HepG2 (cell line): ENCODE data around the gene SLC2A4. TPM values are rescaled to one million over a fixed set of nuclear protein-coding genes. Genes with fewer than 3 reads are reported as not detected.
A peak's percentile ranks its signal among the peaks of the same experiment; 100 is the strongest.

ENCODE experiments used
- CBFB ChIP-seq: sonication (generic); formaldehyde crosslinking; IDR thresholded peaks from 2 replicates; pipeline ENCODE4 v1.4.0; 2020; ENCODE audit warnings: missing genetic modification reagents
- CEBPB ChIP-seq: IDR thresholded peaks from 2 replicates; pipeline ENCODE4 v1.6.1; 2011; ENCODE audit warnings: low read depth, low read length, improper control_type of control experiment, borderline replicate concordance
- SIN3B ChIP-seq: fragments of 150-350 bp; IDR thresholded peaks from 2 replicates; pipeline ENCODE4 v1.6.1; 2014; ENCODE audit warnings: low read length
- SOX5 ChIP-seq: IDR thresholded peaks from 2 replicates; pipeline ENCODE4 v1.6.1; 2016; ENCODE audit warnings: borderline replicate concordance
- TP53 ChIP-seq: sonication (generic); formaldehyde crosslinking; conservative IDR thresholded peaks from 2 replicates; pipeline ENCODE4 v1.4.0; 2020; ENCODE audit warnings: missing genetic modification reagents
- ZNF317 ChIP-seq: sonication (generic); formaldehyde crosslinking; IDR thresholded peaks from 2 replicates; pipeline ENCODE4 v1.5.0; 2020; ENCODE audit warnings: mild to moderate bottlenecking, missing genetic modification reagents
- ZNF382 ChIP-seq: sonication (generic); formaldehyde crosslinking; IDR thresholded peaks from 2 replicates; pipeline ENCODE4 v1.5.0; 2020; ENCODE audit warnings: missing genetic modification reagents, mild to moderate bottlenecking, borderline replicate concordance
- ZNF510 ChIP-seq: sonication (generic); formaldehyde crosslinking; IDR thresholded peaks from 2 replicates; pipeline ENCODE4 v1.4.0; 2020; ENCODE audit warnings: low read depth, mild to moderate bottlenecking, missing genetic modification reagents
- ZNF781 ChIP-seq: sonication (generic); formaldehyde crosslinking; IDR thresholded peaks from 2 replicates; pipeline ENCODE4 v1.5.1; 2020; ENCODE audit warnings: borderline replicate concordance, mild to moderate bottlenecking, missing genetic modification reagents; ENCODE audit errors: not compliant biosample characterization
- polyA plus RNA-seq, 8 experiments: library from polyadenylated mRNA; depleted of rRNA in 3 of 8; stranded (reverse) in 7 of 8; unstranded in 1 of 8; fragments of >200 nt; fragmentation: Illumina TruSeq in 4 of 8; extraction: Trizol in 4 of 8; gene quantifications; 2 replicates each; pipeline versions ENCODE4 v1.2.1 to v1.2.3, GENCODE V29; 2011 to 2016; ENCODE audit warnings: low read depth in 4 of 8, missing spikeins in 1 of 8, mixed read lengths in 1 of 8; ENCODE audit not compliant: insufficient read depth in 1 of 8
- total RNA-seq, 5 experiments: library from RNA; depleted of rRNA; stranded (reverse); fragments of >200 nt; fragmentation: Illumina TruSeq; extraction: Trizol; gene quantifications; 2 replicates each; pipeline ENCODE4 v1.2.3, GENCODE V29; 2016; ENCODE audit warnings: low read depth in 1 of 5
- TF ChIP-seq, protein P1 (sequence below): sonication (generic); formaldehyde crosslinking; conservative IDR thresholded peaks from 2 replicates; pipeline ENCODE4 v1.4.0; 2020; ENCODE audit warnings: missing genetic modification reagents
- TF ChIP-seq, protein P2 (sequence below): IDR thresholded peaks from 2 replicates; pipeline ENCODE4 v1.6.1; 2016; ENCODE audit warnings: control low read depth
- TF ChIP-seq, protein P3 (sequence below): sonication (generic); formaldehyde crosslinking; IDR thresholded peaks from 2 replicates; pipeline ENCODE4 v1.9.0; 2021; ENCODE audit warnings: missing genetic modification reagents, mild to moderate bottlenecking, borderline replicate concordance
- TF ChIP-seq, protein P4 (sequence below): sonication (generic); formaldehyde crosslinking; IDR thresholded peaks from 2 replicates; pipeline ENCODE4 v1.4.0; 2020; ENCODE audit warnings: missing genetic modification reagents
- TF ChIP-seq, protein P5 (sequence below), 2 experiments: sonication (generic) in 1 of 2; formaldehyde crosslinking in 1 of 2; IDR thresholded peaks; 2 replicates each; pipeline versions ENCODE4 v1.4.0 to v1.6.1; 2016 to 2020; ENCODE audit warnings: borderline replicate concordance in 1 of 2, low read depth in 1 of 2, mild to moderate bottlenecking in 1 of 2, missing genetic modification reagents in 1 of 2
- TF ChIP-seq, protein P6 (sequence below): sonication (generic); formaldehyde crosslinking; IDR thresholded peaks from 2 replicates; pipeline ENCODE4 v1.4.0; 2020; ENCODE audit warnings: missing genetic modification reagents, borderline replicate concordance

The SLC2A4 gene
- total and polyA plus RNA-seq, 2 of the 13 experiments (the other 11 are each of a cell fraction or from before 2014, with no cell fraction given) = 4.9 to 5.8 TPM

DNA sequence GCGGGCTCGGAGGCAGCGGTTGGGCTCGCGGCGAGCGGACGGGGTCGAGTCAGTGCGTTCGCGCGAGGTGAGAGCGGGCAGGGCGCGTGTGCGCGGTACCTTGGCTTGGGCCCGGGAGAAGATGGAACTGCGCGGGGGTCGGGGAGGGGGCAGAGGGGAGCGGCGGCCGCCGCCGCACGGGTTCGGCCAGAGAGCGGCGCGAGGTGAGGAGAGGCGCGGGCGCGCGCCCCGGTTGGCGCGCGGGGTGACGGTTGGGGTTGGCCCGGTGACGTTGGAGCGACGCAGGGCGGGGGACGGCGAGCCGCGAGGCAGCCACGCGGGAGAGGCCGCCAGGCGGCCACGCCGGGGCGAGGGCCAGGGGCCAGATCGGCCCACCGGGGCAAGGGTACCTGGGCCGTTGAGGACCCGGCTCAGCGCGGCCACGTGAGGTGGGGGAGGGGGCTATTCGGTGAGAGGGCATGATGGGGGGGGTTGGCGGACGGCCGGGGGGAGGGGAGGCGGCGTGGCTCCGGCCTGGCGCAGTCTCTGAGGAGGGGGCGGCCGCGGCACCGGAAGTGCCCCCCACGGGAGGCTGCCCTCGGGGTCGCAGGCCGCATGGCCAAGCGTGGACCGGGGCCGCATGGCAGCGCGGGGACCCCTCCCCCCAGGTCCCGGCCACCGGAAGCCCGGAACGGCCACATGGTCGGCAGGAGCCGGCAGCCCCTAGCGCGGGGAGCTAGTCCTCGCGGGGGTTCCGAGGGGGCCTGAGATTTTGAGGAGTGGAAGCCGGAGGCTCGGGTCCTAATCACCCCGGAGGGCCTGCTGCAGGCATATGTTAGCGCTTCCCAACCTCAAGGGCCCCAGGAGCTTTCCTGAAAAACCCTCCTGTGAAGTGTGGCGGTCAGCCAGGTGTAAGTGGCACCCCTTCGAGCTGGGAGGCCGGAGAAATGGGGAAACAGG is 26.4 kb downstream of the SLC2A4 start (continued):
- TF ChIP-seq CEBPB (no peak), ZNF382 (no peak), ZNF510 (CRISPR knock-in tag) (no peak), SIN3B (no peak), SOX5 (CRISPR knock-in tag) (no peak), CBFB (CRISPR knock-in tag) (no peak), ZNF781 (CRISPR knock-in tag) (no peak), TP53 (CRISPR knock-in tag) (no peak), ZNF317 (no peak)
- TF ChIP-seq, protein P1, sequence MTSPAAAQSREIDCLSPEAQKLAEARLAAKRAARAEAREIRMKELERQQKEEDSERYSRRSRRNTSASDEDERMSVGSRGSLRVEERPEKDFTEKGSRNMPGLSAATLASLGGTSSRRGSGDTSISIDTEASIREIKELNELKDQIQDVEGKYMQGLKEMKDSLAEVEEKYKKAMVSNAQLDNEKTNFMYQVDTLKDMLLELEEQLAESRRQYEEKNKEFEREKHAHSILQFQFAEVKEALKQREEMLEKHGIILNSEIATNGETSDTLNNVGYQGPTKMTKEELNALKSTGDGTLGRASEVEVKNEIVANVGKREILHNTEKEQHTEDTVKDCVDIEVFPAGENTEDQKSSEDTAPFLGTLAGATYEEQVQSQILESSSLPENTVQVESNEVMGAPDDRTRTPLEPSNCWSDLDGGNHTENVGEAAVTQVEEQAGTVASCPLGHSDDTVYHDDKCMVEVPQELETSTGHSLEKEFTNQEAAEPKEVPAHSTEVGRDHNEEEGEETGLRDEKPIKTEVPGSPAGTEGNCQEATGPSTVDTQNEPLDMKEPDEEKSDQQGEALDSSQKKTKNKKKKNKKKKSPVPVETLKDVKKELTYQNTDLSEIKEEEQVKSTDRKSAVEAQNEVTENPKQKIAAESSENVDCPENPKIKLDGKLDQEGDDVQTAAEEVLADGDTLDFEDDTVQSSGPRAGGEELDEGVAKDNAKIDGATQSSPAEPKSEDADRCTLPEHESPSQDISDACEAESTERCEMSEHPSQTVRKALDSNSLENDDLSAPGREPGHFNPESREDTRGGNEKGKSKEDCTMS (CRISPR knock-in tag) = no peak
- TF ChIP-seq, protein P2, sequence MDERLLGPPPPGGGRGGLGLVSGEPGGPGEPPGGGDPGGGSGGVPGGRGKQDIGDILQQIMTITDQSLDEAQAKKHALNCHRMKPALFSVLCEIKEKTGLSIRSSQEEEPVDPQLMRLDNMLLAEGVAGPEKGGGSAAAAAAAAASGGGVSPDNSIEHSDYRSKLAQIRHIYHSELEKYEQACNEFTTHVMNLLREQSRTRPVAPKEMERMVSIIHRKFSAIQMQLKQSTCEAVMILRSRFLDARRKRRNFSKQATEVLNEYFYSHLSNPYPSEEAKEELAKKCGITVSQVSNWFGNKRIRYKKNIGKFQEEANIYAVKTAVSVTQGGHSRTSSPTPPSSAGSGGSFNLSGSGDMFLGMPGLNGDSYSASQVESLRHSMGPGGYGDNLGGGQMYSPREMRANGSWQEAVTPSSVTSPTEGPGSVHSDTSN (CRISPR knock-in tag) = no peak
- TF ChIP-seq, protein P3, sequence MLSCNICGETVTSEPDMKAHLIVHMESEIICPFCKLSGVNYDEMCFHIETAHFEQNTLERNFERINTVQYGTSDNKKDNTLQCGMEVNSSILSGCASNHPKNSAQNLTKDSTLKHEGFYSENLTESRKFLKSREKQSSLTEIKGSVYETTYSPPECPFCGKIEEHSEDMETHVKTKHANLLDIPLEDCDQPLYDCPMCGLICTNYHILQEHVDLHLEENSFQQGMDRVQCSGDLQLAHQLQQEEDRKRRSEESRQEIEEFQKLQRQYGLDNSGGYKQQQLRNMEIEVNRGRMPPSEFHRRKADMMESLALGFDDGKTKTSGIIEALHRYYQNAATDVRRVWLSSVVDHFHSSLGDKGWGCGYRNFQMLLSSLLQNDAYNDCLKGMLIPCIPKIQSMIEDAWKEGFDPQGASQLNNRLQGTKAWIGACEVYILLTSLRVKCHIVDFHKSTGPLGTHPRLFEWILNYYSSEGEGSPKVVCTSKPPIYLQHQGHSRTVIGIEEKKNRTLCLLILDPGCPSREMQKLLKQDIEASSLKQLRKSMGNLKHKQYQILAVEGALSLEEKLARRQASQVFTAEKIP (CRISPR knock-in tag) = no peak
- TF ChIP-seq, protein P4, sequence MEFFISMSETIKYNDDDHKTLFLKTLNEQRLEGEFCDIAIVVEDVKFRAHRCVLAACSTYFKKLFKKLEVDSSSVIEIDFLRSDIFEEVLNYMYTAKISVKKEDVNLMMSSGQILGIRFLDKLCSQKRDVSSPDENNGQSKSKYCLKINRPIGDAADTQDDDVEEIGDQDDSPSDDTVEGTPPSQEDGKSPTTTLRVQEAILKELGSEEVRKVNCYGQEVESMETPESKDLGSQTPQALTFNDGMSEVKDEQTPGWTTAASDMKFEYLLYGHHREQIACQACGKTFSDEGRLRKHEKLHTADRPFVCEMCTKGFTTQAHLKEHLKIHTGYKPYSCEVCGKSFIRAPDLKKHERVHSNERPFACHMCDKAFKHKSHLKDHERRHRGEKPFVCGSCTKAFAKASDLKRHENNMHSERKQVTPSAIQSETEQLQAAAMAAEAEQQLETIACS (CRISPR knock-in tag) = peak; percentile 72
- TF ChIP-seq, protein P5, sequence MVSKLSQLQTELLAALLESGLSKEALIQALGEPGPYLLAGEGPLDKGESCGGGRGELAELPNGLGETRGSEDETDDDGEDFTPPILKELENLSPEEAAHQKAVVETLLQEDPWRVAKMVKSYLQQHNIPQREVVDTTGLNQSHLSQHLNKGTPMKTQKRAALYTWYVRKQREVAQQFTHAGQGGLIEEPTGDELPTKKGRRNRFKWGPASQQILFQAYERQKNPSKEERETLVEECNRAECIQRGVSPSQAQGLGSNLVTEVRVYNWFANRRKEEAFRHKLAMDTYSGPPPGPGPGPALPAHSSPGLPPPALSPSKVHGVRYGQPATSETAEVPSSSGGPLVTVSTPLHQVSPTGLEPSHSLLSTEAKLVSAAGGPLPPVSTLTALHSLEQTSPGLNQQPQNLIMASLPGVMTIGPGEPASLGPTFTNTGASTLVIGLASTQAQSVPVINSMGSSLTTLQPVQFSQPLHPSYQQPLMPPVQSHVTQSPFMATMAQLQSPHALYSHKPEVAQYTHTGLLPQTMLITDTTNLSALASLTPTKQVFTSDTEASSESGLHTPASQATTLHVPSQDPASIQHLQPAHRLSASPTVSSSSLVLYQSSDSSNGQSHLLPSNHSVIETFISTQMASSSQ (IDR thresholded peaks at IDR 0.05; ENCODE audit: low read depth) = no peak
- TF ChIP-seq, protein P5 (CRISPR knock-in tag; IDR thresholded peaks at IDR 0.05; ENCODE audit: borderline replicate concordance) = no peak
- TF ChIP-seq, protein P6, sequence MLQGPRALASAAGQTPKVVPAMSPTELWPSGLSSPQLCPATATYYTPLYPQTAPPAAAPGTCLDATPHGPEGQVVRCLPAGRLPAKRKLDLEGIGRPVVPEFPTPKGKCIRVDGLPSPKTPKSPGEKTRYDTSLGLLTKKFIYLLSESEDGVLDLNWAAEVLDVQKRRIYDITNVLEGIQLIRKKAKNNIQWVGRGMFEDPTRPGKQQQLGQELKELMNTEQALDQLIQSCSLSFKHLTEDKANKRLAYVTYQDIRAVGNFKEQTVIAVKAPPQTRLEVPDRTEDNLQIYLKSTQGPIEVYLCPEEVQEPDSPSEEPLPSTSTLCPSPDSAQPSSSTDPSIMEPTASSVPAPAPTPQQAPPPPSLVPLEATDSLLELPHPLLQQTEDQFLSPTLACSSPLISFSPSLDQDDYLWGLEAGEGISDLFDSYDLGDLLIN (CRISPR knock-in tag) = no peak
